ENCODE measurements around the gene USP12.

The USP12 gene

GRCh38 chr13:27064252-27064995 is 107.2 kb downstream of the USP12 start:
- TF ChIP-seq GATA2 (IDR thresholded peaks at IDR 0.05; ENCODE audit: low read depth, low read length) (no peak), GATA3 (IDR thresholded peaks at IDR 0.05; ENCODE audit: low read depth, low read length) (no peak)

- TF ChIP-seq GATA2 (IDR thresholded peaks at IDR 0.05; ENCODE audit: low read depth, low read length), result no peak
- no peak for TF ChIP-seq GATA3 (IDR thresholded peaks at IDR 0.05; ENCODE audit: low read depth, low read length)
These were observed 113.8 kb downstream of the USP12 start for GRCh38 chr13:27057817-27058216.

- TF ChIP-seq GATA2 (IDR thresholded peaks at IDR 0.05; ENCODE audit: low read depth, low read length), result no peak
These were observed 116.1 kb downstream of the USP12 start for GRCh38 chr13:27055526-27055925.

GRCh38 chr13:27054760-27055159 is 116.9 kb downstream of the USP12 start:
- peak; percentile 51; the same call in 1 of the 2 replicates for TF ChIP-seq GATA2 (IDR thresholded peaks at IDR 0.05; ENCODE audit: low read depth, low read length)
- no peak for TF ChIP-seq GATA3 (IDR thresholded peaks at IDR 0.05; ENCODE audit: low read depth, low read length)

- TF ChIP-seq GATA3 (IDR thresholded peaks at IDR 0.05; ENCODE audit: low read depth, low read length), result no peak
- no peak for TF ChIP-seq GATA2 (IDR thresholded peaks at IDR 0.05; ENCODE audit: low read depth, low read length)
These were observed 117.6 kb downstream of the USP12 start for GRCh38 chr13:27053902-27054595.

- TF ChIP-seq GATA2 (IDR thresholded peaks at IDR 0.05; ENCODE audit: low read depth, low read length) (no peak), GATA3 (IDR thresholded peaks at IDR 0.05; ENCODE audit: low read depth, low read length) (no peak)
These were observed 118.3 kb downstream of the USP12 start for GRCh38 chr13:27053210-27053884.

- TF ChIP-seq GATA3 (IDR thresholded peaks at IDR 0.05; ENCODE audit: low read depth, low read length), result no peak
- TF ChIP-seq GATA2 (IDR thresholded peaks at IDR 0.05; ENCODE audit: low read depth, low read length), result no peak
These were observed 118.9 kb downstream of the USP12 start for GRCh38 chr13:27052551-27053208.

- TF ChIP-seq GATA2 (IDR thresholded peaks at IDR 0.05; ENCODE audit: low read depth, low read length) (no peak), GATA3 (IDR thresholded peaks at IDR 0.05; ENCODE audit: low read depth, low read length) (no peak)
These were observed 124.5 kb downstream of the USP12 start for GRCh38 chr13:27047081-27047480.

GRCh38 chr13:27044837-27045570 is 126.6 kb downstream of the USP12 start:
- TF ChIP-seq GATA3 (IDR thresholded peaks at IDR 0.05; ENCODE audit: low read depth, low read length), result no peak
- TF ChIP-seq GATA2 (IDR thresholded peaks at IDR 0.05; ENCODE audit: low read depth, low read length), result no peak

GRCh38 chr13:27043013-27043412 is 128.6 kb downstream of the USP12 start:
- TF ChIP-seq GATA3 (IDR thresholded peaks at IDR 0.05; ENCODE audit: low read depth, low read length) (no peak), GATA2 (IDR thresholded peaks at IDR 0.05; ENCODE audit: low read depth, low read length) (no peak)

- no peak for TF ChIP-seq GATA3 (IDR thresholded peaks at IDR 0.05; ENCODE audit: low read depth, low read length)
- TF ChIP-seq GATA2 (IDR thresholded peaks at IDR 0.05; ENCODE audit: low read depth, low read length), result no peak
These were observed 130.3 kb downstream of the USP12 start for GRCh38 chr13:27041341-27041740.

- TF ChIP-seq GATA3 (IDR thresholded peaks at IDR 0.05; ENCODE audit: low read depth, low read length), result no peak
- TF ChIP-seq GATA2 (IDR thresholded peaks at IDR 0.05; ENCODE audit: low read depth, low read length), result no peak
These were observed 130.8 kb downstream of the USP12 start for GRCh38 chr13:27040826-27041108.

GRCh38 chr13:27039171-27039701 is 132.4 kb downstream of the USP12 start:
- TF ChIP-seq GATA3 (IDR thresholded peaks at IDR 0.05; ENCODE audit: low read depth, low read length) (no peak), GATA2 (IDR thresholded peaks at IDR 0.05; ENCODE audit: low read depth, low read length) (no peak)
